Fibroblast of the conjunctiva (primary cell): ENCODE data around the gene FHIT.
"Not testable (repeated sequence)": the region's sequence is repeated elsewhere in the genome, so short reads cannot be mapped to it uniquely, and the experiment has no call there.

Source experiments
- DNase-seq: peaks from one replicate; pipeline ENCODE4 v3.0.0-alpha.2; 2010; ENCODE audit warnings: low read depth

The FHIT gene

DNA sequence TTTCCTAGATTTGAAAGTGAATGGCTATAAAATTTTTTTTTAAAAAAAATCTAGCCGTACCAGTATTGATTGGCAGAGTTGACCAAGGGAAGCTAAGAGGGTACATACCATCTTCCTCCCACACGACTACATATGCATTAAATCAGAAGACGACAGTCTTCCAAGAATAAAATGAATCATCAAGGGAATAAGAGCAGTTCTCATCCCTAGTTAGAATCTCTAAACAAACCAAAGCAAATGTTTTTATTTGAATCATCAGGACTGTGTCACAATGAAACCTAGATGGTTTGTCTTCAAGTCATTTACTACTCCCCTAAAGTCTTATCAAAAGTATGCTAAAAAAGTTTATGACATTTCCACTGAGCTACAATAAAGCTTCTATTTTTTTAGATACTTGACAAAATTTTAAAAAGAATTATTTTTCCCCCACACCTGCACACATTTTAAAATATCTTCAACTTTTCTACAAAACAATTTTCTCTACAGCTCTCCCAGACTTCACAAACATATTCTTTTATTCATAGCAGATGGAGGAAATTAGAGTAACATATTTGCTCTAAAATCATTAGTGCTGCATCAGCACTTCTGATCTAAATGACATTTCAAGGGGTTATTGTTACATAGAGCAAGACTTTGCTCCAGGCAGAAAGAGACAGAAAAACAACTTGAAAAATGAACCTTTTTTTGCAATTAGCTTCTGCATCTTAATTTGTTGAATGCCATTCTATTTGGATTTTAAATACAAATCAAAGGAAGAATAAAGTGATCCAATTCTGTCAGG, 547.1 kb downstream of the FHIT start:
- no peak for DNase-seq

DNA sequence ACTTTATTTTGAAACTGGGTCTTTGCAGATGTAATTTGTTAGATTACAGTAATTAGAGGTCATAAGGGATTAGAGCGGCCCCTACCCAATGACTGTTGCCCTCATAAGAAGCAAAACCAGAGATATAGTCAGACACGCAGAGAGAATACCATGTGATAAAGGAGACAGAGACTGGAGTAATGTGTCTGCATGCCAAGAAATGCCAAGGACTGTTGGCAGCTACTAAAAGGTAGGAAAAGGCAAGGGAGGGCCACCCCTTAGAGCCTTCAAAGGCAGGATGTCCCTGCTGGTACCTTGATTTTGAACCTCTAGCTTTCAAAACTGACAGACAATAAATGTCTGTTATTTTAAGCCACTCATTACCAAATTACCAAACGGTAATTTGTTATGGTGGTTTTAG, 548.2 kb downstream of the FHIT start:
- no peak for DNase-seq

DNA sequence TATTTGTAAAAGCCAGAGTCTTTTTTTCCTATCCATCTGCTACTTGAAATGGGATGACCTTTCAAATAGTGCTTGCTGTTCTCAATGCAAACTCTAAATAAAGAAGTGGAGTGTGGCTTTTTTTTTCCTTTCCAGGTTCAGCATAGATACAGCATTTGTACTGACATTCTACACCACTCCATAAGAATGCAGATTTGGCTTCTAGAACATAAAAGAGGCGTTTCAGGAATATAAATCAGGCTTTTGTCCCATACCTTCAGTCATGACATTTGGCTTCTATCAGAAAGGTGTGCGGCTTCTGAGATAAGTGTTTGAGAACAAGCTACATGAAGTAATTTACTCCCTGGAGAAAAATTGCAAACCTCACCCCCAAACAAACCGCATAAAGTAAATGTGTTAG, 553.1 kb downstream of the FHIT start:
- DNase-seq: no peak

DNA sequence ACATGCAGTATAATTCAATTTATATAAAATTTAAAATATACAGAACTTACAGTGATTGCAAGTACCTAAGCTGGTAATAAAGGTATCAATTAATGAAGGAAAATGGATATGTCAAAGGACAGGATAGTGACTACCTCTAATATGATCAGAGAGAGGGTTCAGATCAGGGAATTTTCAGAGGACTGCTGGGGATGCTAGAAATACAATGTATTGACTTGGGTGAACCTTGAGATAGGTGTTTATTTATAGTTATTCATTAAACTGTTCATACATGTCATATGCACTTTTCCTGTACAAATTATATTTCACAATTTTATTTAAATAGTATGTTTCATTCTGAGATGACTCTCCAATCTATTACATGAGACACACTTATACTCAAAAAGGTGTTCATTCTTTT, 554.1 kb downstream of the FHIT start:
- no peak for DNase-seq

DNA sequence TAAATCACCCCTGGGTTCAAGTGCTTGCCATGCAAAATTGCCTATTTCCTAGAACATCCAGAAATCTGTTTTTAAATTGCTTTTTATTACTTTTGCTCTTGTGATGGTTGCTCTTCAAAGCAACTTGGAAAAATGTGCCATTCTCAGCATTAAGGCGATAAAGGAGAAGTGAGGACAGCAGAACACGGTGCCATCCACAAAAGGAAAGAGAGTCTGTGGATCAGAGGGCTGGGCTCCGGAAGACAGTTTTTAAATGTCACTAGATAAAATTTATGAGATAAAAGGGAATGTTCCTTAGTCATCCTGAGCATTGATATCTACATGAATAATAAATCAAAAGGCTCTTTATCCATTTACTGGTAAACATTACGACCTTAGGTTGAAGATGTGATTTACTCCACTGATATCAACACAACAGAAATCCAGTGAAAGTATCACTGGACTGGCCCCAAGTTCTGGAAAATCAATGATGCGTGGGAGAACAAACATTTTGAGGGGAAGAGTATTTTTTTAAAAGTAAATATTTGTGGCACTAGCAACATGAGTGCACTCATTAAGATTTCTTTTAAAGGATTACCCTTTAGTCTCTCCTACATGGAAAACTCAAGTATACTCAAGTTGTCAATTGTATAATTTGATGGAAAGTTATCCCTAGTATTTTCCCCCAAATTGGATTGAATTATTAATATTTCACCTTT, 554.7 kb downstream of the FHIT start:
- no peak for DNase-seq

DNA sequence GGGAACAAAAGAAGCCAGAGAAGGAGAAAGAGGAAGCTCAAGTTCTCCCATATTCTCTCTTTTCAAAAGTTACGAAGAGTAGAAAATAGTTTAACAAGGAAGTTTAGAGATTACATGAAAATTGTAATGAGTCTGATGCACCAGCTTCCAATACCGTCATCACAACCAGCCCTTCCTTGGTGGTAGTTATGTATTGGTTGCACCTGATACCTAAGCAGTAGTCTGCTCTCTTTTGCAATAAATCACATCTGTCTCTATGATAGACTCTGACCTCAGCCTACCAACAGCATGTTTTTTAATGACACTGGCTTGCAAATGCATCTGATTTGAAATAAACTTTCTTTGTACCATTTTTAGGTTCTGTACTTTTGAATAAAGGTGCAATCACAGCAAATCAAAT, 575.8 kb downstream of the FHIT start:
- DNase-seq: no peak

DNA sequence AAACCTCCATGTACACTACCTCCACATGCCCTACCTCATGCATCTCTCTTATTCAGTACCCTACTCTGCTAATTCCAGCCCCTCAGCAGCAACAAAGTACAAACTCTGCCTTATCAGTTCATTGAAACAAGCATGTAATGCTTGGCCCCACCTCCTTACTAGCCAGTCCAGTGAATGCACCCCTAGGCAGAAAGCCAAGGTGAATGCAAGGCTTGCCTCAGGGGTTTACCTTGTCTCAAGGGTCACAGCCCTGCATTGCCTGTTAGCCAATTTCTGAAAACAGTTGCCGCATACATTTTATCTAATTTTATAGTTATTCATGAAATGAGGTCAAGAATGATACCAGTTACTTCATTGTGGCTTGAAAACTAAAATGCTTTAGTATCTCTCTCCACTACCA, 576.4 kb downstream of the FHIT start:
- no peak for DNase-seq

DNA sequence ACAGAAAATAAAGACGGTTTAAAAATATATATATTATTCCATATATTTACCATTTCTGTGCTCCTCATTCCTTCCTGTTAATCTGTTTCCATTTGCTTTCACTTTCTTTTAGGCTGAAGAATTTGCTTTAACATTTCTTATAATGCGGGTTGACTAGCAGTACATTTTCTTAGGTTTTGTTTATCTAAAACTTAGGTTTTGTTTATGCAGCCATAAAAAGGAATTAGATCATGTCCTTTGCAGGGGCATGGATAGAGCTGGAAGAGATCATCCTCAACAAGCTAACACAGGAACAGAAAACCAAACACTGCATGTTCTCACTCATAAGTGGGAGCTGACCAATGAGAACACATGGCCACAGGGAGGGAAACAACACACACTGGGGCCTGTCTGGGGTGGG, 578.1 kb downstream of the FHIT start:
- DNase-seq: no peak

DNA sequence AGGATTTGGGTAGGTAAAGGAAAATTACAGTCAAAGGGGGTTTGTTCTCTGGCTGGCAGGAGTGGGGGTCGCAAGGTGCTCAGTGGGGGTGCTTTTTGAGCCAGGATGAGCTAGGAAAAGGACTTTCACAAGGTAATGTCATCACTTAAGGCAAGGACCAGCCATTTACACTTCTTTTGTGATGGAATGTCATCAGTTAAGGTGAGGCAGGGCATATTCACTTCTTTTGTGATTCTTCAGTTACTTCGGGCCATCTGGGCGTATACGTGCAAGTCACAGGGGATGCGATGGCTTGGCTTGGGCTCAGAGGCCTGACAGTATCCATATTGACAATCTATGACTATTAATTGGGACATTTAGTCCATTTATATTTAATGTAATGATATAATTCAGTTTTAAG, 578.9 kb downstream of the FHIT start:
- not testable (repeated sequence) for DNase-seq

DNA sequence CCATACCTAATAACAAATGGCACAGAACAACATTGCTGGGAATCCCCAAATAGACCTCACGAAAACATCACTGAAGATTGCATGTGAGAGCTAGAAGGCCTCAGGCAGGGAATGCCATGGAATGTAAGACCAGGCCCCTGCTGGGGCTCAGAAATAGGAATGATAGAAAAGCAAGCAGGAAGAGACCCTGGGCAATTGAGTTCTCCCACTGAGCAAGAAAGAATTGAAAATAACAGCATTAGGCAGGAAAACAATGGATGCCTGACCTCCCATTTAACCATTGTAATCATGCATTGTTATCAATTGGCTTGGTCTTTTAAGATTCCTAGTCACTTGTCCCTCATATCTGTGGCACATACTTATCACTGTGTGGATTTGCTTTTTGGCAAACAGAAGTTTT, 581.6 kb downstream of the FHIT start:
- DNase-seq: no peak

DNA sequence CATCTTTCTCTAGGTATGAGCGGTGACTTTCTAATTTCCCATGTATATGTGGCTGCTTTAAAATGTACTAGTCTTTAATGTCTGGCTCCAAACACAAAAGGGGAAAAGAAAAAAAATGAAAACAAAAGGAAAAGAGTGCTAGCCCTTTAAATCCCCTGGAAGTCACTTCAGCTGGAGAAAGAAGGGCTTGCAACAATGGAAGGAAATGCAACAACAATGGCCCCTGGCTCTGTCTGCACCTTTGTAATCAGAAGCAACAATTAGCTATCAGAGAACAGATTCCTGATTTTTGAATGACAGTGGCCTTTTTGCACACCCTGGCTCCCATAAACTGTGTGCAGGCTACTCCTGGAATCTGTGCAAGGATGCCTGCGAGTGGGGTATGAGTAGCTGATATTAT, 591.2 kb downstream of the FHIT start:
- no peak for DNase-seq

DNA sequence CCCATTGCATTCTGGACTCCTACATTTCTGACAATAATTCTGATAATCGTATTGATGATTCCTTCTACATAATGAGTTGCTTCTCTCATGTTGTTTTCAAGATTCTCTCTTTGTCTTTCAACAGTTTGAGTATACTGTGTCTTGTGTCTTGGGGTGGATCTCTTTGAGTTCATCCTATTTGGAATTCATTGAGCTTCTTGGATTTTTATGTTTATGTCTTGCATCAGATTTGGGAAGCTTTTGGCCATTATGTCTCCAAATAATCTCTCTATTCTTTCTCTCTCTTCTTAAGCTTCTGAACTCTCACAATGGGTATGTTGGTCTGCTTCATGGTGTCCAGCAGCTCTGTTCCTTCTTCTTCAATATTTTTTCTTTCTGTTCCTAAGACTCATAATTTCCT, 592.2 kb downstream of the FHIT start:
- no peak for DNase-seq

DNA sequence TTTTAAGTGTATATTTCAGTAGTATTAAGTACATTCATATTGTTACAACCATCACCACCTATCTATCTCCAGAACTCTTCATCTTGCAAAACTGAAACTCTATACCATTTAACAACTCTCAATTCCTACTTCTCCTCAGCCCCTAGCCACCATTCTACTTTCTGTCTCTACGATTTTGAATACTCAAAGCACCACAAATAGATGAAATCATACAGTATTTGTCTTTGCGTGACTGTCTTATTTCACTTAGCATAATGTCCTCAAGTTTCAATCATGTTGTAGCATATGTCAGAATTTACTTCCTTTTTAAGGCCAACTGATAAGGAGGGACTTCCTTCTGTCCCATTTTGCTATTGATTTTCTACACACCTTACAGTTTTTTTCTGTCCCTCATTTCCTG, 593.3 kb downstream of the FHIT start:
- no peak for DNase-seq

DNA sequence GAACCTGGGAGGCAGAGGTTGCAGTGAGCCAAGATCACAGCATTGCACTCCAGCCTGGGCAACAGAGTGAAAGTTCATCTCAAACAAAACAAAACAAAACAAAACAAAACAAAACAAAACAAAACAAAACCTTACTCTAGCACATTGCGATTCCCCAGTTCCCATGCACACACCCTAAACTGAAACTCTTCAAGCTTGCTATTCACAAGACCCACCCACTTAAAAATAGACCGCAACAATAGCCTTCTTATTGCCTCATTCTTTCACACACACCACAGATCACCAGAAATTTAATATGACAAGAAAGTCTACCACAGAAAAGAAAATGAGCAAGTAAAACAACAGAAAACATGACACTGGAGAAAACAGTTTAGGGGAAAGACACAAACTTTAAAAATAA, 598.4 kb downstream of the FHIT start:
- DNase-seq: no peak

DNA sequence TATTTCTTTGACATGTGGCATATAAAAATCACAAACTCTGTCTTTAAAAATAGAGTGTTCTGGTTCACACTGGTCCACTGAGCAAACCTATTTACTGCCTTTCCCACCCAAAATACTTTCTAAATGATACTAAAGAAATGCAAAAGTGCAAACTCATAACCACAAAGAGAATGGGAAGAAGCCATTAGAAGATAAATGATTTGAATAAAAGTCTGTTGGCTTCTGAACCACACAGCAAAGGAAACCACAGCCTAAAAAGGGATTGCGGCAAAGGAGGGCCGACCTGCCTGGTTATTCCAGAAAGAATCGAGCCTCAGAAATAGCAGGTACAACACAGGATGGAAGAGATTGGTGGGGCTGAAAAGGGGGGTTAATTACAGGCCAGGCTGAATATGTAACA, 599.5 kb downstream of the FHIT start:
- DNase-seq: no peak

DNA sequence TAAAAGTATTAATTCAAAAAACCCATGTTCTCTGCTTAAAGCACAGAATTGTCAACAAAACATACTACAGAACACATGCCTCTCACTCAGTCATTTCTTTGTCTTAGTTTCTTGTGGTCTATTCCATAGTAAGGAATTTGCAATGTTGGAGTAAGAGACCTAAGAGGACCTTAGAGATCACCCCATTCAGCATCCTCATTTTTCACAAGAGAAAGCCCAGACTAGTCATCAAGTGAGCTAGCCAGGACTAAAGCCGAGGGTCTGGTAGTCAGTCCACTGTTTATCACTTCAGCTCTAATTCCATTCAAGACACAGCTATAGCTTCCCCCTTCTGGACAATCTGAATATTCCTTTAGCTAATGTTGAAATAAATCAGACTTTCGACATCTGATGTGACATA, 601.1 kb downstream of the FHIT start:
- DNase-seq: no peak

DNA sequence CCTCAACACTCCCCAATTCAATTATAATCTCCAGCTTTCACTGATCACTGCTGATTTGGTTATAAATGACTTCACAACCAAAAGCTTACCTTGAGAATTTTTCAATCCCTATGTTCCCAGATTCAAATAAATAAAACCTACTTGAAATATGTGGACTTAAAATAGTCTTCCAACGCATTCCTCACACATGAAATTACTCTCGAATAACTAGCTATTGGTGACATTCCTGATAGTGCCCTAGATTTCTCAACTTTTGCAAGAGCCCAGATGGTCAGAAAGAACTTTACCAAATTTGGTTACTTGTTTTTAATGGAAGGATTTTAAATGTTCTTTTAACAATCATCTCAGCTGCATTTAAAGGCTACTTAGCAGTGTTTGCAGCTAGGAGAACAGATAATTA, 605.5 kb downstream of the FHIT start:
- DNase-seq: no peak

DNA sequence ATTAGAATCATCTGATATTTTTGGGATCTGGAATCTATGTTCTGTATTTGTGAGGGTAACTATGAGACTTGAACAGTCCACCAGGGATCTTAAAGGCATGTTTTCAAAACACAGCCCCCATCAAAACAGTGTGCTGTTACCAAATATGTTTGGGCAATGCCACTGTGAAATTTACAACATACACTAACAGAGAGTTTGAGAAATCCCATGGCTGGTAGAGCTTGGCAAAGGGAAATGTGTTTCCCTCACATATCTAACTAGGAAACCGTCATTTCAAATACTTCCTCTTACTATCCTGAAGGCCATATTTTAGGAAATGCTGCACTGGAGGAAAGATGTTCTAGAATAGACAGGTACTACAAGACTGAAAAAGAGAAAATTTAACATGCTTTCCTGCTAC, 607.4 kb downstream of the FHIT start:
- DNase-seq: no peak

DNA sequence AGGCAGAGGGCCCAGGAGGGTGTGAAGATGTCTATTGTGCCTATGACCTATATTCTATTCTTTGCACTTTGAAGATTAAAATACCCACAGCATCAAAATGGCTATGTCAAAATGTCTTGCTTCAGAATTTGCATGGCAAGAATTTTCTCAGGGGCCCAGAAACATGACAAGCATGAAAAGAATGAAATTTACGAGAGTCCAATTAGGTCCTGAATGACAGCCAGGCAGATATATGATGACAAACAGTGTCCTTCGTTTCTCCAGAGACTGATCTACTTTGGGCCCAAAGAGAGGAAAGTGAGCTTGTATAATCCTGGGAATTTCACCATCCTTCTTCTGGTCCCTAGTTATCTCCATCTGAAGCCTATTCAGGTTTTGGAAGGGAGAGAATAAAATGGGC, 609.9 kb downstream of the FHIT start:
- DNase-seq: no peak

DNA sequence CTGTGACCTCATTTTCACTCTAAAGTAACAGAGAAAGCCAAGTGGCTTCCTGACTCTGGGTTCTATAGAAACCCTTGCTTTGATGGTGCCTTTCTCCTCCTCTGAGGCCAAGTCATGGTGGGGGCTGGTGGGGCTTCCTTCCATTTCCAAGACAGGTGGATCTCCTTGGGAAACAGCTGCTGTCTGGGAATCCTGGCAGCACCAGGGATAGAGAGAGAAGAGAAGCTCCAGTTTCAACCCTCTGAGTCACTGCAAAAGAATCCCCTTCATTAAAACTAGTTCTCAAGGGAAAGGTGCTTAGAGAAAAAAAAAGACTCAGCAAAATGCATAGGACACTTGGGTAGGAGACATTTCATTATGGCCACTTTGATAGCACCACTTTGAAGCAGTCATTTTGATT, 614.4 kb downstream of the FHIT start:
- DNase-seq: no peak

DNA sequence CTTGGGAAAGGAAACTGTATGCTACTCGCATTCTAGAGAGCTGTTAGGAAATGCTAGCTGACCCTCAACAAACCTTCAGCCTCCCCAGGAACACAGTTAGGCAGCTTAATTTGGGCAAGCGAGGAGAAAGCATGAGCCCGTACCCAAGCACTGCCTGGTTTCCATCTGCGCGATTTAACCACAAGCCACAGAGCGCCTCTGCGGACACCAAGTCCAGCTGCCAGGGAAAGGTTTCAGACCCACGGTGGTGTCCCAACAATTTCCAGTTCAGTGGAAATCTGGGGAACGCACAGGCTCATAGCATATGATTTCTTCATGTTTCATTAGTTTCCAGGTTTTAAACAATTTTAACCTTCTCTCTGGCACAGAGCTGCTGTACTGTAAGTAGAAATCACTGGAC, 617.6 kb downstream of the FHIT start:
- DNase-seq: no peak

DNA sequence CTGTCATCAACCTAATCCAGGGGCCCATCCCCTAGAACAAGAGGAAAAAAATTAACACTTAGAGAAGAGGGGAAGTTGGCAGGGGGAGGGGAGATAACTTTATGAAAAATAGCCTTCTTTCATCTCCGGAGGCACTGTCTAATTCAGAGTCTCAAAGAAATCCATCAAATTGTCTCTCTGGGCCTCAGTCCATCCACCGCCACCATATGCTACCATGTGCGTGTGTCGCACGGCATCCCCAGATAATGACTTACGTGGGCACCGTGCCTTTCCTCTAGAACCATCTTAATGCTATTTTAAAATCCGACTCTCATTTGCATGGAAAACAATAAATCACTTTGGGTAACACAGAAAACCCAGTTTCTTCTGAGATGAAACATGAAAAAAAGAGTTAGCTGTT, 619.7 kb downstream of the FHIT start:
- DNase-seq: no peak

DNA sequence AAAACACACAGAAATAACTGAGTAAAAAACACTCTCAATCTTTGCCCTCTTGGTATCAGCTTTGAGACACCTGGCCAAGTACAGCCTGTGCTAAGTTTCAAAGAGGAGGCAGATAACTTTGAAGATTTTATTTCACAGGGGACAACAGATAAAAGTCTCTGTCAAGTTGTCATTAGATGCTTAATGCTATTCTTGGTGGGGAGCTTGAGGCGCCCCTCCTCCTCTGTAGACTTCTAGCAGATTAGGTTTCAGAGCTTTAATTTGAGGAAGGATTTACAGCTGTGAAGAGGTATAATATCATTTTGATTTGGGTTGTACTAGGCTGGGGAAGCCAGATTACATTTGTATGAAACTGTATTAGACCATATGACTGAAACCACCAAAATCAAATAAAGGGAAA, 620.3 kb downstream of the FHIT start:
- DNase-seq: no peak

DNA sequence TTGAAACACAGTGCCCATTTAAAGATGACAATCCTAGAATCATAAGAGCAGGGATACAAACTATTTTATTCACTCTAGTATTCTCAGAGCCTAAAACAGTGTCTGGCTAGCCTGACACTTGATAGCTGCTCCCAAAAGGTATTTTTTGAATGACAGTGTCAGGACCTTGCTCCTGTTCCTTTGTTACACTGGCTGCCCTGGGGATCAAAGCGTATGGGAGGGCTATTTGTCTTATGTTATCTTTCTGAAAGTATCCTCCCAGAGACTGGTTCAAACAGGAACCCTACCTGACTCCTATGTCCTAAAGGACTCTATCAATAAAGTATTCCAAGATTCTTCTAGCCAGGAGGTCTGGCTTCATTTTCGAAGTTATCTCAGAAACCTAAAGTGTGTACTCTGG, 621.4 kb downstream of the FHIT start:
- no peak for DNase-seq
